Measurements from ENCODE around the gene NUAK2.
A peak's percentile ranks its signal among the peaks of the same experiment; 100 is the strongest.

- peak; percentile 99 for TF ChIP-seq CTCF (conservative IDR thresholded peaks at IDR 0.05)
- TF ChIP-seq ZFX (IDR thresholded peaks at IDR 0.05), result no peak
Observed at GRCh38 chr1:205273551-205273982, 48.0 kb downstream of the NUAK2 start.
